Activated CD8-positive, alpha-beta T cell treated with anti-CD3 and anti-CD28 coated beads for 36 hours (primary cell): ENCODE results near the gene FMOD. TPM values are rescaled to one million over a fixed set of nuclear protein-coding genes. Genes with fewer than 3 reads are reported as not detected.

Experiments used
- ATAC-seq: fragments of 200-7000 bp; cut with Tn5 transposase; one replicate; pipeline ENCODE4 v1.10.0; 2021; ENCODE audit warnings: mild to moderate bottlenecking, moderate library complexity
- CTCF ChIA-PET: fragments of 350-600 bp; sonication (Branson Sonifier 250); formaldehyde crosslinking; loops from one replicate; lab custom pipeline; 2021; ENCODE audit warnings: antibody characterized with exemption; lab: Charles Lee
- POLR2A ChIA-PET: fragments of 350-600 bp; sonication (Branson Sonifier 250); formaldehyde crosslinking; loops from one replicate; lab custom pipeline; 2021; ENCODE audit warnings: antibody characterized with exemption; lab: Charles Lee
- DNase-seq: peaks from one replicate; pipeline ENCODE4 v3.0.0-alpha.2; 2020
- H3K27ac Mint-ChIP-seq: one replicate; pipeline ENCODE4 v1.8.0; 2021; ENCODE audit warnings: mild to moderate bottlenecking, mixed read lengths
- H3K27me3 Mint-ChIP-seq: one replicate; pipeline ENCODE4 v1.8.0; 2021; ENCODE audit warnings: mixed read lengths
- H3K36me3 Mint-ChIP-seq: one replicate; pipeline ENCODE4 v1.8.0; 2021; ENCODE audit warnings: low read depth, mixed read lengths
- H3K4me1 Mint-ChIP-seq: one replicate; pipeline ENCODE4 v1.8.0; 2021; ENCODE audit warnings: low read depth, mixed read lengths
- H3K4me3 Mint-ChIP-seq: one replicate; pipeline ENCODE4 v1.8.0; 2021; ENCODE audit warnings: mild to moderate bottlenecking, moderate library complexity, mixed read lengths
- H3K9me3 Mint-ChIP-seq: one replicate; pipeline ENCODE4 v1.8.0; 2021; ENCODE audit warnings: mixed read lengths
- CTCF ChIP-seq: fragments of 200-600 bp; IDR thresholded peaks from one replicate; pipeline ENCODE4 v1.8.0; 2022; ENCODE audit warnings: antibody characterized with exemption, mild to moderate bottlenecking
- intact Hi-C: fragments of 100-400 bp; cut with micrococcal nuclease; formaldehyde crosslinking; loops from one replicate; pipeline ENCODE4 v1.10.0; 2022
- total RNA-seq, 2 experiments: library from RNA; stranded (reverse); gene quantifications; one replicate each; pipeline ENCODE4 v1.2.3, GENCODE V29; 2021

Gene FMOD
- total RNA-seq, 2 experiments from 2014 or later: 1.4 to 2.4 TPM

- no peaks in the 10 kb centered on the region for H3K9me3 Mint-ChIP-seq
- ChIA-PET CTCF (interaction anchor here (1.0 to 24.8 kb wide), 3 partner anchors 10 to 60 kb away, joined by 3 to 1114 read pairs (median 8); no protein-coding TSS in a partner anchor), POLR2A (no interaction called here)
- H3K4me1 Mint-ChIP-seq: peaks cover 34% of the 10 kb centered on the region
- no peak overlapping the region for H3K4me3 Mint-ChIP-seq
- no peak for ATAC-seq
- no peaks in the 10 kb centered on the region for H3K36me3 Mint-ChIP-seq
- no peak for DNase-seq
- no peak overlapping the region for H3K27ac Mint-ChIP-seq
- H3K27me3 Mint-ChIP-seq: no peaks in the 10 kb centered on the region
- TF ChIP-seq CTCF: no peak
- intact Hi-C loops: no loop called here
Measured at GRCh38 chr1:203331224-203331623, 19.7 kb downstream of the FMOD start.

- H3K9me3 Mint-ChIP-seq: no peaks in the 10 kb centered on the region
- H3K27ac Mint-ChIP-seq: peak overlapping the region; percentile 36
- ATAC-seq (no peak), DNase-seq (no peak)
- ChIA-PET CTCF (interaction anchor here (1.9 to 24.8 kb wide), 6 partner anchors 10 to 59 kb away, joined by 11 to 1114 read pairs (median 134); partner anchors contain the start of gene BTG2), POLR2A (interaction anchor here (1.8 to 9.5 kb wide), 3 partner anchors 20 to 56 kb away, joined by 8 to 224 read pairs (median 152); partner anchors contain the start of gene BTG2)
- TF ChIP-seq CTCF: no peak
- peak overlapping the region; percentile 7 for H3K4me3 Mint-ChIP-seq
- intact Hi-C loops: no loop called here
- no peaks in the 10 kb centered on the region for H3K36me3 Mint-ChIP-seq
- H3K4me1 Mint-ChIP-seq: peaks cover 52% of the 10 kb centered on the region
- no peaks in the 10 kb centered on the region for H3K27me3 Mint-ChIP-seq
Measured at GRCh38 chr1:203328714-203329122, 22.2 kb downstream of the FMOD start.

- peak; percentile 57 for ATAC-seq
- H3K27ac Mint-ChIP-seq: peak overlapping the region; percentile 93
- H3K9me3 Mint-ChIP-seq: no peaks in the 10 kb centered on the region
- peak overlapping the region; percentile 75 for H3K4me3 Mint-ChIP-seq
- ChIA-PET CTCF (interaction anchor here (0.8 to 13.0 kb wide), 12 partner anchors 10 to 325 kb away, joined by 3 to 273 read pairs (median 6); partner anchors contain the start of gene BTG2), POLR2A (interaction anchor here (0.6 to 9.5 kb wide), 8 partner anchors 9 to 61 kb away, joined by 3 to 224 read pairs (median 12); partner anchors contain the start of gene BTG2)
- intact Hi-C loops: loop anchor here (1.0 kb wide), 1 partner anchor 38 kb away; no protein-coding TSS in a partner anchor
- no peaks in the 10 kb centered on the region for H3K27me3 Mint-ChIP-seq
- no peaks in the 10 kb centered on the region for H3K36me3 Mint-ChIP-seq
- DNase-seq: peak; percentile 86
- peak; percentile 28 for TF ChIP-seq CTCF
- H3K4me1 Mint-ChIP-seq: peaks cover 60% of the 10 kb centered on the region
Measured at GRCh38 chr1:203327684-203328457, 23.1 kb downstream of the FMOD start.

- intact Hi-C loops: loop anchor here (1.0 kb wide), 1 partner anchor 37 kb away; no protein-coding TSS in a partner anchor
- Mint-ChIP-seq H3K4me1 (peaks cover 68% of the 10 kb centered on the region), H3K9me3 (no peaks in the 10 kb centered on the region), H3K27ac (peak overlapping the region; percentile 93), H3K4me3 (peak overlapping the region; percentile 75), H3K36me3 (no peaks in the 10 kb centered on the region), H3K27me3 (no peaks in the 10 kb centered on the region)
- ATAC-seq (peak; percentile 82), DNase-seq (peak; percentile 96)
- ChIA-PET CTCF (interaction anchor here (0.8 to 13.0 kb wide), 14 partner anchors 11 to 326 kb away, joined by 3 to 273 read pairs (median 6); partner anchors contain the start of gene BTG2), POLR2A (interaction anchor here (0.6 to 9.5 kb wide), 11 partner anchors 10 to 167 kb away, joined by 3 to 224 read pairs (median 5); partner anchors contain the start of genes BTG2 and OPTC)
- no peak for TF ChIP-seq CTCF
Measured at GRCh38 chr1:203326830-203327683, 23.9 kb downstream of the FMOD start.
